Osteoblast (primary cell): ENCODE results near the gene LRMDA. TPM values are rescaled to one million over a fixed set of nuclear protein-coding genes. Genes with fewer than 3 reads are reported as not detected.

ENCODE experiments used
- DNase-seq: peaks from one replicate; pipeline ENCODE4 v3.0.0; 2011; ENCODE audit warnings: low spot score, mixed read lengths; ENCODE audit not compliant: insufficient read length; ENCODE audit errors: missing footprints
- H2AFZ ChIP-seq: 2 replicates; pipeline ENCODE4 v1.6.0; 2011; ENCODE audit warnings: mild to moderate bottlenecking, low read length
- H3K27ac ChIP-seq: 2 replicates; pipeline ENCODE4 v1.5.1; 2011; ENCODE audit warnings: mild to moderate bottlenecking, low read depth, low read length, moderate library complexity
- H3K27me3 ChIP-seq: 2 replicates; pipeline ENCODE4 v1.6.0; 2012; ENCODE audit warnings: mild to moderate bottlenecking, control low read depth, inconsistent platforms, low read length, moderate library complexity; ENCODE audit not compliant: insufficient read depth
- H3K36me3 ChIP-seq: 2 replicates; pipeline ENCODE4 v1.5.1; 2011; ENCODE audit warnings: mild to moderate bottlenecking, low read length, control low read depth, moderate library complexity; ENCODE audit not compliant: insufficient read depth
- H3K4me1 ChIP-seq: 2 replicates; pipeline ENCODE4 v1.5.1; 2011; ENCODE audit warnings: mild to moderate bottlenecking, low read length, control low read depth, moderate library complexity; ENCODE audit not compliant: insufficient read depth
- H3K4me2 ChIP-seq: 2 replicates; pipeline ENCODE4 v1.6.0; 2011; ENCODE audit warnings: mild to moderate bottlenecking, low read length; ENCODE audit not compliant: insufficient read depth
- H3K4me3 ChIP-seq: fragments of 200-600 bp; sonication (generic); 3 replicates; pipeline ENCODE4 v1.5.1; 2012; ENCODE audit warnings: mild to moderate bottlenecking, low read length, inconsistent platforms; ENCODE audit not compliant: insufficient read depth
- H3K79me2 ChIP-seq: 2 replicates; pipeline ENCODE4 v1.6.0; 2012; ENCODE audit warnings: mild to moderate bottlenecking, low read length, control low read depth, inconsistent platforms; ENCODE audit not compliant: insufficient read depth
- H3K9me3 ChIP-seq: 2 replicates; pipeline ENCODE4 v1.5.1; 2011; ENCODE audit warnings: low read depth, low read length, control low read depth
- H4K20me1 ChIP-seq: 2 replicates; pipeline ENCODE4 v1.6.0; 2012; ENCODE audit warnings: mild to moderate bottlenecking, low read length, control low read depth; ENCODE audit not compliant: insufficient read depth
- total RNA-seq: library from RNA; depleted of rRNA; stranded (reverse); fragments of >200 nt; gene quantifications from 2 replicates; pipeline ENCODE4 v1.2.3, GENCODE V29; 2012
- TF ChIP-seq, protein P1 (sequence below): IDR thresholded peaks from 2 replicates; pipeline ENCODE4 v1.5.1; 2011; ENCODE audit warnings: mild to moderate bottlenecking, low read depth, low read length, moderate library complexity; ENCODE audit errors: extremely low read depth

The LRMDA gene
- total RNA-seq, 1 donor = 18.5 TPM

GRCh38 chr10:76399226-76399625 lies 967.8 kb downstream of the LRMDA start:
- Histone ChIP-seq H3K4me2 (peak overlapping the region; percentile 9), H3K36me3 (no peaks in the 10 kb centered on the region), H3K9me3 (no peaks in the 10 kb centered on the region), H3K4me3 (no peak overlapping the region), H3K4me1 (peaks cover 70% of the 10 kb centered on the region), H3K27ac (peak overlapping the region; percentile 83), H3K79me2 (no peaks in the 10 kb centered on the region), H2AFZ (peak overlapping the region; percentile 11), H4K20me1 (no peaks in the 10 kb centered on the region), H3K27me3 (no peaks in the 10 kb centered on the region)
- TF ChIP-seq, protein P1, sequence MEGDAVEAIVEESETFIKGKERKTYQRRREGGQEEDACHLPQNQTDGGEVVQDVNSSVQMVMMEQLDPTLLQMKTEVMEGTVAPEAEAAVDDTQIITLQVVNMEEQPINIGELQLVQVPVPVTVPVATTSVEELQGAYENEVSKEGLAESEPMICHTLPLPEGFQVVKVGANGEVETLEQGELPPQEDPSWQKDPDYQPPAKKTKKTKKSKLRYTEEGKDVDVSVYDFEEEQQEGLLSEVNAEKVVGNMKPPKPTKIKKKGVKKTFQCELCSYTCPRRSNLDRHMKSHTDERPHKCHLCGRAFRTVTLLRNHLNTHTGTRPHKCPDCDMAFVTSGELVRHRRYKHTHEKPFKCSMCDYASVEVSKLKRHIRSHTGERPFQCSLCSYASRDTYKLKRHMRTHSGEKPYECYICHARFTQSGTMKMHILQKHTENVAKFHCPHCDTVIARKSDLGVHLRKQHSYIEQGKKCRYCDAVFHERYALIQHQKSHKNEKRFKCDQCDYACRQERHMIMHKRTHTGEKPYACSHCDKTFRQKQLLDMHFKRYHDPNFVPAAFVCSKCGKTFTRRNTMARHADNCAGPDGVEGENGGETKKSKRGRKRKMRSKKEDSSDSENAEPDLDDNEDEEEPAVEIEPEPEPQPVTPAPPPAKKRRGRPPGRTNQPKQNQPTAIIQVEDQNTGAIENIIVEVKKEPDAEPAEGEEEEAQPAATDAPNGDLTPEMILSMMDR = no peak
- DNase-seq = peak; percentile 10

DNA sequence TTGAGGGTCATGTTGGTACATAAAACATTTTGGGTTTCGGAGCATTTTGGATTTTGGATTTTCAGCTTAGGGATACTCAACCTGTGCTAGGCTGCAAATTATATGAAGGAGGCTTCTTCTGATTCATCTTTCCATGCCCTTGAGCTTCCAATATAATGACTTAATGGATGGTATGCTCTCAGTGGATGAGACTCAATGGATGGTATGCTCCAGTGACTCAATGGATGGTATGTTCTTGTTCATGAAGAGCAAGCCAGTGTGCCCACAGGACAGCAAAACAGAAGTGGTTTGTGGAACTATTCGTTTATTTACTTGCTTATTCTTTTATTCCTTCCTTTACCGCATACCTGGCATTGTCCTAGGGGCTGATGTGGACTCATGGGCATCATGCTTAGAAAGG lies 969.6 kb downstream of the LRMDA start:
- H3K27me3 ChIP-seq = no peaks in the 10 kb centered on the region
- H2AFZ ChIP-seq = no peak overlapping the region
- DNase-seq = no peak
- no peak overlapping the region for H3K4me3 ChIP-seq
- no peaks in the 10 kb centered on the region for H3K79me2 ChIP-seq
- H3K36me3 ChIP-seq = no peaks in the 10 kb centered on the region
- H3K27ac ChIP-seq = no peak overlapping the region
- H3K4me1 ChIP-seq = peaks cover 62% of the 10 kb centered on the region
- H4K20me1 ChIP-seq = no peaks in the 10 kb centered on the region
- H3K9me3 ChIP-seq = no peaks in the 10 kb centered on the region
- H3K4me2 ChIP-seq = no peak overlapping the region
- TF ChIP-seq, protein P1 = no peak

DNA sequence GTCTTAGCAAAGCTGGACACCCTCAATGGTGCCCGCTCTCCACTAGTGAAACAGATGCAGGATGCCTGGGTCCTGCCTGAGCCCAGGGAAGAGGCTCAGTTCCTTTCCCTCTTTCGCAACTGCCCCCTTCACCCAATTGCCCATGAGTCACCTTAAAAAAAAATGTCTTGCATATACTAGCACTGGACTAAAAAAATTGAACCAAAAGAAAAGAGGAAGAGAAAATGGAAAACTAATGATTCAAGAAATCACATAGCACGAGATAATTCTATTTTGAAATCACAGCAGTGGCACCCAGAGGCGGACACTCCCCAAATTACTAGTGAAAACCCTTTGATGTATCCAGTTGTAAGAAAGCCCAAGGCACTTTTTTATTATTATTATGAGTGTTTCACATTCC lies 972.5 kb downstream of the LRMDA start:
- Histone ChIP-seq H3K4me2 (peak overlapping the region; percentile 15), H3K9me3 (no peaks in the 10 kb centered on the region), H3K27me3 (no peaks in the 10 kb centered on the region), H3K36me3 (no peaks in the 10 kb centered on the region), H2AFZ (no peak overlapping the region), H3K27ac (no peak overlapping the region), H4K20me1 (no peaks in the 10 kb centered on the region), H3K79me2 (no peaks in the 10 kb centered on the region), H3K4me3 (no peak overlapping the region), H3K4me1 (peaks cover 33% of the 10 kb centered on the region)
- TF ChIP-seq, protein P1 = no peak
- peak; percentile 42 for DNase-seq

DNA sequence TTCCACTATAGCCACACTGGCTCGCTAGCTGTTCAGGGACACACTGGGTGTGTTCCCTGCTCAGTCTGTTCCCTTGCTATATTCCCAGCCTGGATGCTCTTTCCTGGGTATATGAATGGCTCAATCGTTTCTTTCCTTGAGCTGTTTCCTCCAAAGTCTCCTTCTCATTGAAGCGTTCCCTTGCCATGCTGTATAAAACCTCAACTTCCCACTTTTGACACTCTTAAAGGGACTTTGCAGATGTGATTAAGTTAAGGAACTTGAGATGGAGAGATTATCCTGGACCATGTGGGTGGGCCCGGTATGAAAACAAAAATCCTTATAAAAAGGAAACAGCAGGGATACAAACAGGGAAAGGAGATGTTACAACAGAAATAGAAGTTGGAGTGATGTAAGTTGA lies 973.1 kb downstream of the LRMDA start:
- DNase-seq = no peak
- no peak overlapping the region for H3K27ac ChIP-seq
- H3K36me3 ChIP-seq = no peaks in the 10 kb centered on the region
- no peaks in the 10 kb centered on the region for H4K20me1 ChIP-seq
- H3K4me1 ChIP-seq = peaks cover 27% of the 10 kb centered on the region
- H3K4me2 ChIP-seq = no peak overlapping the region
- no peaks in the 10 kb centered on the region for H3K79me2 ChIP-seq
- TF ChIP-seq, protein P1 = no peak
- no peak overlapping the region for H3K4me3 ChIP-seq
- H2AFZ ChIP-seq = peak overlapping the region; percentile 38
- H3K9me3 ChIP-seq = no peaks in the 10 kb centered on the region
- no peaks in the 10 kb centered on the region for H3K27me3 ChIP-seq
